HepG2 (cell line): ENCODE data around the gene ZNF800. TPM values are rescaled to one million over a fixed set of nuclear protein-coding genes. Genes with fewer than 3 reads are reported as not detected.

Experiments used
- ATAC-seq: fragments of 200-7000 bp; cut with Tn5 transposase; 3 replicates; pipeline ENCODE4 v1.9.1; 2020; ENCODE audit warnings: mild to moderate bottlenecking, moderate library complexity
- BruUV-seq: library from RNA; stranded (reverse); fragments of 400-500 nt; replicated peaks from 2 replicates; lab custom pipeline; 2021; lab: Mats Ljungman, UMichigan
- CTCF ChIA-PET: fragments of 300-600 bp; formaldehyde crosslinking; extraction: SDS; loops from one replicate; lab custom pipeline; 2021; ENCODE audit warnings: low total read pairs, inconsistent platforms, low intra/inter-chr PET ratio; lab: Yijun Ruan, JAX
- POLR2A ChIA-PET: fragments of 350-600 bp; sonication (Branson Sonifier 250); formaldehyde crosslinking; loops from one replicate; lab custom pipeline; 2020; ENCODE audit warnings: antibody characterized with exemption, inconsistent platforms; lab: Yijun Ruan, JAX
- DNase-seq: peaks from one replicate; pipeline ENCODE4 v3.0.0-alpha.2; 2015; ENCODE audit warnings: low spot score
- FAIRE-seq: peaks from 3 replicates; lab custom pipeline; 2011; peaks lifted over from hg19 to GRCh38; lab: Jason Lieb, UNC
- H2AFZ ChIP-seq: one replicate; pipeline ENCODE4 v1.6.1; 2011; ENCODE audit warnings: low read length, inconsistent platforms
- H3K27ac ChIP-seq: fragments of 300-600 bp; 3 replicates; pipeline ENCODE4 v1.8.0; 2011; ENCODE audit warnings: mixed run types, mild to moderate bottlenecking, mixed read lengths, low read length, inconsistent platforms; ENCODE audit not compliant: insufficient read depth; ENCODE audit errors: extremely low read length
- H3K27me3 ChIP-seq, 2 experiments: fragments of 200-600 bp in 1 of 2; 2 replicates in 1 of 2; 3 replicates in 1 of 2; pipeline versions ENCODE4 v1.6.0 to v1.8.0; 2011; ENCODE audit warnings: low read length in 2 of 2, mild to moderate bottlenecking in 2 of 2, moderate library complexity in 2 of 2, inconsistent platforms in 1 of 2; ENCODE audit not compliant: insufficient read depth in 2 of 2, control insufficient read depth in 1 of 2
- H3K36me3 ChIP-seq, 2 experiments: fragments of 200-600 bp in 1 of 2; replicated peaks in 1 of 2; 2 replicates in 1 of 2; 3 replicates in 1 of 2; pipeline versions ENCODE4 v1.5.1 to v1.8.0; 2011; ENCODE audit warnings: low read length in 2 of 2, inconsistent platforms in 1 of 2; ENCODE audit not compliant: insufficient read depth in 2 of 2, control insufficient read depth in 1 of 2
- H3K4me1 ChIP-seq: 2 replicates; pipeline ENCODE4 v1.5.1; 2012; ENCODE audit warnings: low read length, inconsistent platforms; ENCODE audit not compliant: insufficient read depth
- H3K4me2 ChIP-seq: 2 replicates; pipeline ENCODE4 v1.6.0; 2011; ENCODE audit warnings: low read depth, low read length, inconsistent platforms
- H3K4me3 ChIP-seq, 3 experiments: fragments of 200-600 bp in 1 of 3; sonication (generic), shearing (Covaris generic) in 1 of 3; replicated peaks in 1 of 3; 2 replicates each; pipeline ENCODE4 v1.5.1; 2011 to 2016; ENCODE audit warnings: low read length in 3 of 3, inconsistent platforms in 2 of 3, low read depth in 2 of 3, mild to moderate bottlenecking in 2 of 3, control low read depth in 1 of 3, mixed read lengths in 1 of 3; ENCODE audit not compliant: insufficient read depth in 1 of 3
- H3K79me2 ChIP-seq: one replicate; pipeline ENCODE4 v1.6.1; 2011; ENCODE audit warnings: low read length, inconsistent platforms; ENCODE audit not compliant: insufficient read depth
- H3K9ac ChIP-seq: 2 replicates; pipeline ENCODE4 v1.6.0; 2011; ENCODE audit warnings: mild to moderate bottlenecking, low read depth, low read length, inconsistent platforms; ENCODE audit not compliant: insufficient read depth
- H3K9me3 ChIP-seq: 2 replicates; pipeline ENCODE4 v1.5.1; 2012; ENCODE audit warnings: mild to moderate bottlenecking, low read length
- H4K20me1 ChIP-seq: 2 replicates; pipeline ENCODE4 v1.6.0; 2011; ENCODE audit warnings: inconsistent platforms, mild to moderate bottlenecking, low read length, moderate library complexity; ENCODE audit not compliant: insufficient read depth
- CEBPB ChIP-seq: IDR thresholded peaks from 2 replicates; pipeline ENCODE4 v1.6.1; 2011; ENCODE audit warnings: low read depth, low read length, improper control_type of control experiment, borderline replicate concordance
- CREB1 ChIP-seq, 2 experiments: fragments of 450-650 bp in 1 of 2; IDR thresholded peaks; 2 replicates each; pipeline ENCODE4 v1.6.1; 2016 to 2017; ENCODE audit warnings: control low read depth in 1 of 2, mild to moderate bottlenecking in 1 of 2, missing compliant biosample characterization in 1 of 2, missing genetic modification characterization in 1 of 2
- SMYD3 ChIP-seq: sonication (generic); formaldehyde crosslinking; IDR thresholded peaks from 2 replicates; pipeline ENCODE4 v1.8.1; 2023; ENCODE audit warnings: mild to moderate bottlenecking, missing genetic modification reagents
- TSC22D2 ChIP-seq: sonication (generic); formaldehyde crosslinking; IDR thresholded peaks from 2 replicates; pipeline ENCODE4 v1.5.1; 2020; ENCODE audit warnings: missing genetic modification reagents, mild to moderate bottlenecking, borderline replicate concordance
- in situ Hi-C: cut with HindIII; loops from 2 replicates; pipeline ENCODE4 v1.10.0; 2017; ENCODE audit warnings: low pct_unique_long_range_greater_than_20kb; ENCODE audit not compliant: extremely low pct_ligation_motif_present
- intact Hi-C: fragments of 100-400 bp; cut with micrococcal nuclease; formaldehyde crosslinking; loops from one replicate; pipeline ENCODE4 v1.10.0; 2022; ENCODE audit not compliant: unreplicated experiment
- polyA plus RNA-seq, 8 experiments: library from polyadenylated mRNA; depleted of rRNA in 3 of 8; stranded (reverse) in 7 of 8; unstranded in 1 of 8; fragments of >200 nt; fragmentation: Illumina TruSeq in 4 of 8; extraction: Trizol in 4 of 8; gene quantifications; 2 replicates each; pipeline versions ENCODE4 v1.2.1 to v1.2.3, GENCODE V29; 2011 to 2016; ENCODE audit warnings: low read depth in 4 of 8, missing spikeins in 1 of 8, mixed read lengths in 1 of 8; ENCODE audit not compliant: insufficient read depth in 1 of 8
- total RNA-seq, 5 experiments: library from RNA; depleted of rRNA; stranded (reverse); fragments of >200 nt; fragmentation: Illumina TruSeq; extraction: Trizol; gene quantifications; 2 replicates each; pipeline ENCODE4 v1.2.3, GENCODE V29; 2016; ENCODE audit warnings: low read depth in 1 of 5
- TF ChIP-seq, protein P1 (sequence below): sonication (generic); formaldehyde crosslinking; IDR thresholded peaks from 2 replicates; pipeline ENCODE4 v1.4.0; 2020; ENCODE audit warnings: mild to moderate bottlenecking, missing genetic modification reagents
- TF ChIP-seq, protein P2 (sequence below): sonication (generic); formaldehyde crosslinking; IDR thresholded peaks from 2 replicates; pipeline ENCODE4 v1.5.1; 2020; ENCODE audit warnings: missing genetic modification reagents, mild to moderate bottlenecking, borderline replicate concordance

ZNF800 gene
- total and polyA plus RNA-seq, 2 of the 13 experiments (the other 11 are each of a cell fraction or from before 2014, with no cell fraction given) = 7.1 to 12.7 TPM

DNA sequence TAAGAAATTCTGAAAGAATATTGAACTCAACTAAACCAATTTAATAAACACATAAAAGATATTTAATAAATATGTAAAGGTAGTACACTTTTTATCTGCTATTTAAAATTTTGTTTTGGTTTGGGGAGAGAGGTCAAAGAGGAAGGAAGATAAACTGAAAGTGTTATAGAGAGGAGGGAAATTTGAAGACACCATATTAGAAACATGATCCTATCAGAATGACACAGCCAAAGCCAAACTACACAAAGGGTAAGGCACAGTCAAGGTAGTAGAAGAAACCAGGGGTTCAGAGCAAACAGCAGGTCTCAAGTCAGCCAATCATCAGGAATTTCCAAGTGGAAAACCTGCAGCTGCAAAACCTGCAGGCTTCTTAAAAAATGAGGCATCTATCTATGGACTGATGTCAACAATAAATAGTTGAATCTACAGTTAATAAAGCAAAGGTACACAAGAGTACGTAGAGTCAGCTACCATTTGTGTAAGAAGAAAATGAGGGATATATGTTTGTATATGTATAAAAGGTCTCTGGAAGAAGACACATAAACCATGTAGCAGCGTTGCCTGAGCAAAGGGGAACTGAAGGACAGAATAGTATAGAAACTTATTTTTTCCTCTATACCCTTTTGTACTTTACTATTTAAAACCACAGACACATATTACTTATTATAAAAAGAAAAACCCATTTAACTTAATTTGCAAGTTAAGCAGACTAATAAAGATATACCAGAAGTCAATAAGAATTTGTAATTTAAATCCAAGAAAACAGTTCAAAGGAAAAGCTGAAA lies 10.0 kb downstream of the ZNF800 start (continued):
- TF ChIP-seq, protein P1, sequence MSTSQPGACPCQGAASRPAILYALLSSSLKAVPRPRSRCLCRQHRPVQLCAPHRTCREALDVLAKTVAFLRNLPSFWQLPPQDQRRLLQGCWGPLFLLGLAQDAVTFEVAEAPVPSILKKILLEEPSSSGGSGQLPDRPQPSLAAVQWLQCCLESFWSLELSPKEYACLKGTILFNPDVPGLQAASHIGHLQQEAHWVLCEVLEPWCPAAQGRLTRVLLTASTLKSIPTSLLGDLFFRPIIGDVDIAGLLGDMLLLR (CRISPR knock-in tag) = no peak
- TF ChIP-seq CEBPB = no peak

DNA sequence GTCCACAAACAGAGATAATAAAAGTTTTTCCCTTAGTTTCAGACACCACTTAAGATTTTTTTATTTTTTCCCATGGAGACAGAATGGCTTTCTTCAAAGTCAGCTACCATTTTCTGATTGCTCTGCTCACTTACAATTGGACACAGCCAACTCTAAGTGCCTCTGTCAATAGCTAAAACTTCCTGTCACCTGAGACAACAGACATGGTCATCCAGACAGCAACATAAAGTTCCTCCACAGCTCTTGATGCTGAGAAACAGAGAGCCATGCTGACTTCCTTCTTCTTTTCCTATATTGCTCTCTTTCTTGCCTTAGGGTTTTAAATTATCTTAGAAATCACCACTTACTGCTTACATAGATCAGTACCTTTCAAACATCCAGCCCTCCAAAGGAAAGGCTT lies 12.0 kb downstream of the ZNF800 start:
- Histone ChIP-seq H4K20me1 (peaks cover 2% of the 10 kb centered on the region; the same call in 1 of the 2 replicates), H3K27ac (no peak overlapping the region), H3K27me3 (no peaks in the 10 kb centered on the region), H2AFZ (no peak overlapping the region), H3K9ac (no peak overlapping the region), H3K4me3 (no peak overlapping the region), H3K4me1 (peaks cover 25% of the 10 kb centered on the region), H3K79me2 (peaks cover 49% of the 10 kb centered on the region), H3K9me3 (no peaks in the 10 kb centered on the region), H3K36me3 (peaks cover 0 to 11% of the 10 kb centered on the region in 2 experiments; a peak in 2 of 5 replicates), H3K4me2 (no peak overlapping the region)
- intact Hi-C loops = no loop called here
- ChIA-PET CTCF (no interaction called here), POLR2A (no interaction called here)
- DNase-seq = no peak
- no peak for ATAC-seq
- in situ Hi-C loops = no loop called here
- peak; percentile 32 for FAIRE-seq
- TF ChIP-seq, protein P2, sequence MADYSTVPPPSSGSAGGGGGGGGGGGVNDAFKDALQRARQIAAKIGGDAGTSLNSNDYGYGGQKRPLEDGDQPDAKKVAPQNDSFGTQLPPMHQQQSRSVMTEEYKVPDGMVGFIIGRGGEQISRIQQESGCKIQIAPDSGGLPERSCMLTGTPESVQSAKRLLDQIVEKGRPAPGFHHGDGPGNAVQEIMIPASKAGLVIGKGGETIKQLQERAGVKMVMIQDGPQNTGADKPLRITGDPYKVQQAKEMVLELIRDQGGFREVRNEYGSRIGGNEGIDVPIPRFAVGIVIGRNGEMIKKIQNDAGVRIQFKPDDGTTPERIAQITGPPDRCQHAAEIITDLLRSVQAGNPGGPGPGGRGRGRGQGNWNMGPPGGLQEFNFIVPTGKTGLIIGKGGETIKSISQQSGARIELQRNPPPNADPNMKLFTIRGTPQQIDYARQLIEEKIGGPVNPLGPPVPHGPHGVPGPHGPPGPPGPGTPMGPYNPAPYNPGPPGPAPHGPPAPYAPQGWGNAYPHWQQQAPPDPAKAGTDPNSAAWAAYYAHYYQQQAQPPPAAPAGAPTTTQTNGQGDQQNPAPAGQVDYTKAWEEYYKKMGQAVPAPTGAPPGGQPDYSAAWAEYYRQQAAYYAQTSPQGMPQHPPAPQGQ (CRISPR knock-in tag) = no peak
- no peak for TF ChIP-seq CREB1 (IDR thresholded peaks at IDR 0.05)
- no peak for TF ChIP-seq CREB1 (CRISPR knock-in tag; IDR thresholded peaks at IDR 0.05)
- no peak for TF ChIP-seq SMYD3 (CRISPR knock-in tag)
- no peak for TF ChIP-seq TSC22D2 (CRISPR knock-in tag)
- BruUV-seq = no TSS peak
